Calu3 (cell line): ENCODE data around the gene CUEDC1. TPM values are rescaled to one million over a fixed set of nuclear protein-coding genes. Genes with fewer than 3 reads are reported as not detected.

Experiments used
- BruUV-seq: library from RNA; stranded (reverse); fragments of 400-500 nt; replicated peaks from 2 replicates; lab custom pipeline; 2021; lab: Mats Ljungman, UMichigan
- CTCF ChIA-PET: fragments of 300-600 bp; sonication (Branson Sonifier 250); formaldehyde crosslinking; loops from one replicate; lab custom pipeline; 2022; ENCODE audit warnings: antibody characterized with exemption; lab: Charles Lee
- DNase-seq: peaks from one replicate; pipeline ENCODE4 v3.0.0; 2022
- H3K27ac Mint-ChIP-seq: one replicate; pipeline ENCODE4 v1.8.0; 2022; ENCODE audit warnings: mixed read lengths; ENCODE audit not compliant: unreplicated experiment
- H3K27me3 Mint-ChIP-seq: one replicate; pipeline ENCODE4 v1.8.0; 2022; ENCODE audit warnings: mixed read lengths; ENCODE audit not compliant: unreplicated experiment
- H3K36me3 Mint-ChIP-seq: one replicate; pipeline ENCODE4 v1.8.0; 2022; ENCODE audit warnings: mild to moderate bottlenecking, moderate library complexity, mixed read lengths; ENCODE audit not compliant: insufficient read depth, unreplicated experiment
- H3K4me1 Mint-ChIP-seq: one replicate; pipeline ENCODE4 v1.8.0; 2022; ENCODE audit warnings: mild to moderate bottlenecking, low read depth, mixed read lengths; ENCODE audit not compliant: unreplicated experiment
- H3K4me3 Mint-ChIP-seq: one replicate; pipeline ENCODE4 v1.8.0; 2022; ENCODE audit warnings: mild to moderate bottlenecking, low read depth, moderate library complexity, mixed read lengths; ENCODE audit not compliant: unreplicated experiment
- H3K9me3 Mint-ChIP-seq: one replicate; pipeline ENCODE4 v1.8.0; 2022; ENCODE audit warnings: low read depth, mixed read lengths; ENCODE audit not compliant: unreplicated experiment
- CTCF ChIP-seq: fragments of 200-600 bp; IDR thresholded peaks from one replicate; pipeline ENCODE4 v1.8.0; 2022; ENCODE audit warnings: antibody characterized with exemption; ENCODE audit not compliant: unreplicated experiment
- intact Hi-C: fragments of 100-400 bp; cut with micrococcal nuclease; formaldehyde crosslinking; loops from one replicate; pipeline ENCODE4 v1.10.0; 2022; ENCODE audit not compliant: unreplicated experiment
- total RNA-seq: library from RNA; stranded (reverse); gene quantifications from 2 replicates; pipeline ENCODE4 v1.2.3, GENCODE V29; 2022

CUEDC1 gene
- total RNA-seq, 1 experiment from 2014 or later = 30.9 TPM

GRCh38 chr17:57869617-57870282 is 85.5 kb downstream of the CUEDC1 start:
- Mint-ChIP-seq H3K4me1 (peaks cover 10% of the 10 kb centered on the region), H3K4me3 (no peak overlapping the region), H3K27me3 (no peaks in the 10 kb centered on the region), H3K9me3 (no peaks in the 10 kb centered on the region), H3K36me3 (peaks cover 13% of the 10 kb centered on the region), H3K27ac (no peak overlapping the region)
- no peak for TF ChIP-seq CTCF
- no TSS peak for BruUV-seq
- no peak for DNase-seq
- CTCF ChIA-PET = interaction anchor here (0.7 to 1.6 kb wide), 2 partner anchors 120 to 130 kb away, joined by 3 to 4 read pairs; no protein-coding TSS in a partner anchor
- intact Hi-C loops = no loop called here

- Mint-ChIP-seq H3K4me1 (peaks cover 10% of the 10 kb centered on the region), H3K27ac (no peak overlapping the region), H3K9me3 (no peaks in the 10 kb centered on the region), H3K4me3 (no peak overlapping the region), H3K36me3 (peaks cover 19% of the 10 kb centered on the region), H3K27me3 (no peaks in the 10 kb centered on the region)
- TF ChIP-seq CTCF = no peak
- CTCF ChIA-PET = interaction anchor here (0.6 to 1.6 kb wide), 2 partner anchors 66 to 130 kb away, joined by 3 to 8 read pairs; no protein-coding TSS in a partner anchor
- intact Hi-C loops = no loop called here
- BruUV-seq = no TSS peak
- DNase-seq = no peak
Measured at GRCh38 chr17:57868910-57869616, 86.1 kb downstream of the CUEDC1 start.

- H3K4me3 Mint-ChIP-seq = no peak overlapping the region
- peak; percentile 52 for DNase-seq
- peak overlapping the region; percentile 70 for H3K27ac Mint-ChIP-seq
- no peak for TF ChIP-seq CTCF
- no peaks in the 10 kb centered on the region for H3K9me3 Mint-ChIP-seq
- CTCF ChIA-PET = interaction anchor here (0.6 to 1.6 kb wide), 3 partner anchors 66 to 134 kb away, joined by 3 to 8 read pairs (median 3); no protein-coding TSS in a partner anchor
- H3K4me1 Mint-ChIP-seq = peaks cover 10% of the 10 kb centered on the region
- H3K36me3 Mint-ChIP-seq = peaks cover 20% of the 10 kb centered on the region
- no peaks in the 10 kb centered on the region for H3K27me3 Mint-ChIP-seq
- intact Hi-C loops = no loop called here
- no TSS peak for BruUV-seq
Measured at GRCh38 chr17:57868007-57868909, 87.0 kb downstream of the CUEDC1 start.

- BruUV-seq = no TSS peak
- CTCF ChIA-PET = interaction anchor here (1.0 kb wide), 1 partner anchor 135 kb away, joined by 3 read pairs; no protein-coding TSS in a partner anchor
- Mint-ChIP-seq H3K4me3 (no peak overlapping the region), H3K36me3 (peaks cover 30% of the 10 kb centered on the region), H3K27me3 (no peaks in the 10 kb centered on the region), H3K4me1 (peaks cover 10% of the 10 kb centered on the region), H3K9me3 (no peaks in the 10 kb centered on the region), H3K27ac (no peak overlapping the region)
- no peak for TF ChIP-seq CTCF
- intact Hi-C loops = no loop called here
- DNase-seq = no peak
Measured at GRCh38 chr17:57867126-57867525, 88.1 kb downstream of the CUEDC1 start.
